Liver (tissue), 9 donors: ENCODE data around the gene SMIM36. TPM values are rescaled to one million over a fixed set of nuclear protein-coding genes. Genes with fewer than 3 reads are reported as not detected.

ENCODE experiments used
- DNase-seq: peaks from one replicate; pipeline ENCODE4 v3.0.0-alpha.2; 2017; ENCODE audit warnings: low spot score
- H3K27ac ChIP-seq, 2 donors: one replicate each; pipeline ENCODE4 v1.7.0; 2013; ENCODE audit warnings: inconsistent platforms in 2 of 2, low read length in 2 of 2, control low read depth in 1 of 2, low read depth in 1 of 2, mild to moderate bottlenecking in 1 of 2
- H3K27me3 ChIP-seq, 4 donors: one replicate each; pipeline versions ENCODE4 v1.6.1 to v1.7.0; 2013; ENCODE audit warnings: low read length in 3 of 4, inconsistent platforms in 1 of 4, mild to moderate bottlenecking in 1 of 4, moderate library complexity in 1 of 4; ENCODE audit not compliant: control insufficient read depth in 4 of 4, insufficient read depth in 4 of 4
- H3K36me3 ChIP-seq, 4 donors: one replicate each; pipeline versions ENCODE4 v1.6.1 to v1.7.0; 2013; ENCODE audit warnings: low read length in 3 of 4, mild to moderate bottlenecking in 3 of 4, low read depth in 1 of 4, moderate library complexity in 1 of 4; ENCODE audit not compliant: control insufficient read depth in 4 of 4, insufficient read depth in 3 of 4
- H3K4me1 ChIP-seq, 4 donors: one replicate each; pipeline versions ENCODE4 v1.6.1 to v1.7.0; 2013; ENCODE audit warnings: low read length in 3 of 4, mild to moderate bottlenecking in 3 of 4, moderate library complexity in 1 of 4; ENCODE audit not compliant: control insufficient read depth in 4 of 4, insufficient read depth in 4 of 4
- H3K4me3 ChIP-seq, 3 donors: one replicate each; pipeline versions ENCODE4 v1.6.1 to v1.7.0; 2013; ENCODE audit warnings: low read length in 3 of 3, control low read depth in 1 of 3, low read depth in 1 of 3, mild to moderate bottlenecking in 1 of 3
- H3K9ac ChIP-seq, 2 donors: one replicate each; pipeline ENCODE4 v1.7.0; 2013; ENCODE audit warnings: low read length in 2 of 2, mild to moderate bottlenecking in 2 of 2, moderate library complexity in 2 of 2, control low read depth in 1 of 2, low read depth in 1 of 2
- H3K9me3 ChIP-seq, 4 donors: one replicate each; pipeline versions ENCODE4 v1.6.1 to v1.7.0; 2013; ENCODE audit warnings: low read length in 3 of 4; ENCODE audit not compliant: control insufficient read depth in 4 of 4
- CTCF ChIP-seq: fragments of 150-350 bp; IDR thresholded peaks from 2 replicates; pipeline ENCODE4 v1.5.1; 2017; ENCODE audit warnings: improper control_type of control experiment, low read depth, low read length; ENCODE audit not compliant: missing input control
- EGR1 ChIP-seq, 2 donors: IDR thresholded peaks; 2 replicates each; pipeline ENCODE4 v1.6.1; 2016 to 2018; ENCODE audit warnings: antibody characterized with exemption in 2 of 2, low read depth in 2 of 2
- FOXA1 ChIP-seq: IDR thresholded peaks from 2 replicates; pipeline ENCODE4 v1.6.1; 2016; ENCODE audit warnings: antibody characterized with exemption
- FOXA2 ChIP-seq: IDR thresholded peaks from 2 replicates; pipeline ENCODE4 v1.6.1; 2016; ENCODE audit warnings: antibody characterized with exemption
- GABPA ChIP-seq, 2 donors: IDR thresholded peaks in 1 of 2; conservative IDR thresholded peaks in 1 of 2; 2 replicates each; pipeline ENCODE4 v1.6.1; 2016; ENCODE audit warnings: antibody characterized with exemption in 2 of 2, mild to moderate bottlenecking in 1 of 2, moderate library complexity in 1 of 2
- HNF4A ChIP-seq, 2 donors: conservative IDR thresholded peaks; 2 replicates each; pipeline ENCODE4 v1.6.1; 2016; ENCODE audit warnings: antibody characterized with exemption in 2 of 2, mild to moderate bottlenecking in 2 of 2
- HNF4G ChIP-seq: IDR thresholded peaks from 2 replicates; pipeline ENCODE4 v1.6.1; 2016; ENCODE audit warnings: antibody characterized with exemption
- JUND ChIP-seq, 2 donors: IDR thresholded peaks; 2 replicates each; pipeline ENCODE4 v1.6.1; 2016; ENCODE audit warnings: antibody characterized with exemption in 2 of 2
- MAX ChIP-seq: IDR thresholded peaks from 2 replicates; pipeline ENCODE4 v1.6.1; 2016; ENCODE audit warnings: antibody characterized with exemption
- NR2F2 ChIP-seq: IDR thresholded peaks from 2 replicates; pipeline ENCODE4 v1.6.1; 2016; ENCODE audit warnings: antibody characterized with exemption
- RAD21 ChIP-seq, 2 donors: IDR thresholded peaks; 2 replicates each; pipeline ENCODE4 v1.6.1; 2016; ENCODE audit warnings: antibody characterized with exemption in 2 of 2, mild to moderate bottlenecking in 2 of 2
- REST ChIP-seq: IDR thresholded peaks from 2 replicates; pipeline ENCODE4 v1.6.1; 2016; ENCODE audit warnings: antibody characterized with exemption, mild to moderate bottlenecking
- RXRA ChIP-seq, 2 donors: IDR thresholded peaks; 2 replicates each; pipeline ENCODE4 v1.6.1; 2017 to 2018; ENCODE audit warnings: antibody characterized with exemption in 2 of 2, mild to moderate bottlenecking in 1 of 2
- SP1 ChIP-seq: IDR thresholded peaks from 2 replicates; pipeline ENCODE4 v1.6.1; 2018; ENCODE audit warnings: antibody characterized with exemption, mild to moderate bottlenecking
- TAF1 ChIP-seq: conservative IDR thresholded peaks from 2 replicates; pipeline ENCODE4 v1.6.1; 2016; ENCODE audit warnings: antibody characterized with exemption, mild to moderate bottlenecking
- YY1 ChIP-seq: IDR thresholded peaks from 2 replicates; pipeline ENCODE4 v1.6.1; 2016; ENCODE audit warnings: antibody characterized with exemption, mild to moderate bottlenecking
- WGBS: extraction: QIAGEN DNeasy Blood & Tissue Kit; methylation state at CpG from one replicate; pipeline ENCODE4 v1.1.7; 2013; 5-methylcytosine and 5-hydroxymethylcytosine counted together
- polyA plus RNA-seq, 2 donors: library from polyadenylated mRNA; stranded (reverse) in 1 of 2; unstranded in 1 of 2; fragments of 200-250 nt in 1 of 2; fragments of >200 nt in 1 of 2; fragmentation: Nextera tagmentation in 1 of 2; extraction: Ambion mirVana in 1 of 2; gene quantifications; one replicate each; pipeline versions ENCODE4 v1.2.1 to v1.2.3, GENCODE V29; 2013 to 2015
- total RNA-seq, 2 donors: library from RNA; depleted of rRNA; stranded (reverse); fragments of >200 nt; gene quantifications; one replicate each; pipeline ENCODE4 v1.2.3, GENCODE V29; 2014
- donor health status: healthy.
- donor health status: healthy.
- donor health status: healthy.
- donor health status: healthy.
- donor health status: healthy.

Gene SMIM36
- total and polyA plus RNA-seq, 4 donors, result not detected

DNA sequence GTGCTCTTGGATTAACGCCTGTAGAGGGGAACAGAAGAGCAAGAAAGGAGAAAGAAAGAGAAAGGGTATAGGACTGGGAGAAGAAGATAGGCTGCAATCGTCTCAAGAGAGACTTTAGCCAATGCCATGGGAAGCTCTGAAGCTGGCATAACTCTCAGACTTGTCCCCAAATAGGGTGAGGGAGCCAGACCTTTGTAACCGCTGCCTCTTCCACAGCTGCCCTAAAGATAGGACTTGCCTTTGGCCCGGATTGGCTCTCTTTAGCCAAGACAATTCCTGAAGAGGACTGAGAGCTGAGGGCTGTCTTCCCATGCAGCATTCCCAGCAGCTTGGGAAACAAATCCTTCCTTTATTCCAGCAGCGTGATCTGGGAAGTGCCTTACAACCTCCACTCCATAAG is 68.8 kb downstream of the SMIM36 start:
- no peaks in the 10 kb centered on the region for H3K9me3 ChIP-seq
- no peak overlapping the region for H3K4me3 ChIP-seq
- DNase-seq, result no peak
- H3K36me3 ChIP-seq, result no peaks in the 10 kb centered on the region
- peaks cover 1 to 20% (median 17%) of the 10 kb centered on the region in 4 donors for H3K4me1 ChIP-seq
- 85% methylated on average over 5 of the region's 5 CpGs for whole genome bisulfite sequencing
- no peaks in the 10 kb centered on the region for H3K27me3 ChIP-seq
- H3K9ac ChIP-seq, result no peak overlapping the region
- no peak overlapping the region for H3K27ac ChIP-seq
- TF ChIP-seq TAF1 (no peak), FOXA1 (no peak), CTCF (no peak), JUND (IDR thresholded peaks at IDR 0.05) (no peak), FOXA2 (no peak), HNF4G (no peak), GABPA (IDR thresholded peaks at IDR 0.05 in 1 of 2, conservative IDR thresholded peaks at IDR 0.05 in 1 of 2) (no peak)

DNA sequence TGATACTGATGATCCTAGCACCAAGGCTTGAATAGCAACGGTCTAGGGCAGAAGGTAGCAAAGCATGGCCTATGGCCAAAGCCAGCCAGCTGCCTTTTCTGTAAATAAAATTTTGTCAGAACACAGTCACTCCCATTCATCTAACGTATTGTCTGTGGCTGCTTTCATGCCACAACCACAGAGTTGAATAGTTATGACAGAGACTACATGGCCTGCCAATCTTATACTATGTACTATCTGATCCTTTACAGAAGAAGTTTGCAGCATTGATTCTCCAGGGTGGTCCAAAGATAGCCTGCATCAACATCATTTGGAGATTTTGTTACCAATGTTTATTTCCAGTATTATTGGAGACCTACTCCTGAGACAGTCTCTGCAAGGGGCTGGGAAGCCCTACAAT is 69.7 kb downstream of the SMIM36 start:
- H3K27ac ChIP-seq, result no peak overlapping the region
- 42% methylated on average over 2 of the region's 2 CpGs for WGBS
- no peaks in the 10 kb centered on the region for H3K9me3 ChIP-seq
- H3K4me1 ChIP-seq, result peaks cover 1 to 18% (median 13%) of the 10 kb centered on the region in 4 donors
- no peak for DNase-seq
- TF ChIP-seq EGR1 (IDR thresholded peaks at IDR 0.05; ENCODE audit: low read depth in 2 of 2), result no peak
- no peak for TF ChIP-seq RXRA (IDR thresholded peaks at IDR 0.05)
- no peak for TF ChIP-seq MAX
- no peak for TF ChIP-seq NR2F2
- no peak for TF ChIP-seq SP1
- TF ChIP-seq YY1, result no peak
- TF ChIP-seq JUND (IDR thresholded peaks at IDR 0.05), result no peak
- no peak for TF ChIP-seq REST
- no peak for TF ChIP-seq HNF4A (conservative IDR thresholded peaks at IDR 0.05)
- TF ChIP-seq RAD21 (IDR thresholded peaks at IDR 0.05), result no peak
- TF ChIP-seq FOXA2, result no peak
- no peak for TF ChIP-seq FOXA1
- no peaks in the 10 kb centered on the region for H3K36me3 ChIP-seq
- H3K27me3 ChIP-seq, result no peaks in the 10 kb centered on the region
- H3K9ac ChIP-seq, result no peak overlapping the region
- H3K4me3 ChIP-seq, result no peak overlapping the region
